GM18867 (cell line): ENCODE data around the gene DHX40.
A peak's percentile ranks its signal among the peaks of the same experiment; 100 is the strongest.
"Not testable (repeated sequence)": the region's sequence is repeated elsewhere in the genome, so short reads cannot be mapped to it uniquely, and the experiment has no call there.

Source experiments
- ATAC-seq: cut with Tn5 transposase; IDR thresholded peaks from one replicate; pipeline ENCODE4 v1.9.1; 2021; ENCODE audit warnings: mild to moderate bottlenecking, moderate library complexity; ENCODE audit not compliant: unreplicated experiment

Gene DHX40, protein sequence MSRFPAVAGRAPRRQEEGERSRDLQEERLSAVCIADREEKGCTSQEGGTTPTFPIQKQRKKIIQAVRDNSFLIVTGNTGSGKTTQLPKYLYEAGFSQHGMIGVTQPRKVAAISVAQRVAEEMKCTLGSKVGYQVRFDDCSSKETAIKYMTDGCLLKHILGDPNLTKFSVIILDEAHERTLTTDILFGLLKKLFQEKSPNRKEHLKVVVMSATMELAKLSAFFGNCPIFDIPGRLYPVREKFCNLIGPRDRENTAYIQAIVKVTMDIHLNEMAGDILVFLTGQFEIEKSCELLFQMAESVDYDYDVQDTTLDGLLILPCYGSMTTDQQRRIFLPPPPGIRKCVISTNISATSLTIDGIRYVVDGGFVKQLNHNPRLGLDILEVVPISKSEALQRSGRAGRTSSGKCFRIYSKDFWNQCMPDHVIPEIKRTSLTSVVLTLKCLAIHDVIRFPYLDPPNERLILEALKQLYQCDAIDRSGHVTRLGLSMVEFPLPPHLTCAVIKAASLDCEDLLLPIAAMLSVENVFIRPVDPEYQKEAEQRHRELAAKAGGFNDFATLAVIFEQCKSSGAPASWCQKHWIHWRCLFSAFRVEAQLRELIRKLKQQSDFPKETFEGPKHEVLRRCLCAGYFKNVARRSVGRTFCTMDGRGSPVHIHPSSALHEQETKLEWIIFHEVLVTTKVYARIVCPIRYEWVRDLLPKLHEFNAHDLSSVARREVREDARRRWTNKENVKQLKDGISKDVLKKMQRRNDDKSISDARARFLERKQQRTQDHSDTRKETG

DNA sequence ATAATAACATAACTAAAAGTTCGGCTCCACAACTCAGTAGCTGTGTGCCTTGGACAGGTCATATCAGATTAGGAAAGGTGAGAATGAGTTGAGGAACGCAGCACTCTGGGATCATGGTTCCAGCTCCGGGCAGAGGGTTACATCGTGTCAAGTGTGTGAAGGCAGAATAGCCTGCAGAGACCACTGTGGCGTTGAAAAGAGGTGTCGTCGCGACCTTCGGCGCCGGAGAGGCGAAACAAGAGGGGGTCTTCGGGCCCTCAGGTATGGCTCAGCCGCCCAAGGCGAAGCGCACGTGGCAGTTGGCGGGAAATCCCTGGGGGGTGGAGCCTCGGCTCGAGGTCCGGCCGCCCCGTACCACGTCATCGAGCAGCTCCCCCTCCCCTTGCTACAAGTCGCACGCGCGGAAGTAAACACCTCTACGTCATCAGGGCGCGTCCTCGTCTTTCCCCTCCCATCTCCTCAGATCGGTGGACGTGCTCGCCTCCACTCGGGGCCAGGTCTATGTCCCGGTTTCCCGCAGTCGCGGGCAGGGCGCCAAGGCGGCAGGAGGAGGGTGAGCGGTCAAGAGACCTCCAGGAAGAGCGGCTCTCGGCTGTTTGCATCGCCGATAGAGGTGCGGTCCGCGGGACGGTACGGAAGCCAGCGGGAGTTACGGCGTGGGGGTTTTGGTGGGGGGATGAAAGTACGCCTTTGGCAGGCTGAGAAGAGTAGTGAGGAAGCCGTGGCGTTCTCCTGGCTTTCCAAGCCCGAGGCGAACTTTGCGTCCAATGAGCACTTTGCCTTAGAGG, at the start of gene DHX40:
TSS of gene DHX40 (plus strand) at position 440 of the 788 bp plus-strand sequence. CDS start at position 502, 62 bp downstream.
- ATAC-seq, result peak; percentile 73

DNA sequence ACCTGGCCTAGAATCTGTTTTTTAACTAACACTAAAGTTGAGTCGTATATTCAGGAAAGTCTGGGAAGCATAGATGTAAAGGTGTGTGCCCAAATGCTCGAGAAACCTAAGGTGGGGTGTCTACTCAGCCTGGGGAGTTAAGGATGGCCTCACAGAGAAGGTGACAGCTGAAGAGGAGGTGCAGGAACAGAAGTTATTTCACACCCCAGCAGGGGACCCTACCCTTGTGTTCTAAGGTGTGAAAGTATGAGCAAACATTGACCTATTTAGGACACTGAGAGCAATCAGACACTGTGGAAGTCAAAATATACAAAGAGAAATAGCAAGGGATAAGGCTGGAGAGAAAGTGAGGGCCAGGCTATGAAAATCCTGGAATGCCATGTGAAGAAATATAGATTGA, 49.0 kb upstream of the DHX40 start:
- ATAC-seq, result no peak

DNA sequence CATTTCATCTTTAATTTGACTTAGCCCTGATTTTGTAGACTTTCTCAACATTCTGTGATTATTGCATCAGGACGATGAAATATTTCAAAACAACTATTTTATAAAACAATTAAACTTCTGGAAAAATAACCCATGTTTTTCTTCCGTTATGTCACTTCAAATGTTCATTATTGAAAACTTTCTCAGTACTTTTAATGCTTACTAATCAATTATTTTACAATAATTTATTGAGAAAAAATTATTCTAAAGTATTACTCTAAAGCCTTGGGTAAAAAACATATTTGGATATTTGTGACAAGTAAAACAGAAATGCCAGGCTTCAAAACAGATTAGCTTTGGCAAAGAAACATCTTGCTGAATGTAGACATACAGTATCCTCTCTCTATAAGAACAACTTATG, 46.3 kb upstream of the DHX40 start:
- no peak for ATAC-seq

DNA sequence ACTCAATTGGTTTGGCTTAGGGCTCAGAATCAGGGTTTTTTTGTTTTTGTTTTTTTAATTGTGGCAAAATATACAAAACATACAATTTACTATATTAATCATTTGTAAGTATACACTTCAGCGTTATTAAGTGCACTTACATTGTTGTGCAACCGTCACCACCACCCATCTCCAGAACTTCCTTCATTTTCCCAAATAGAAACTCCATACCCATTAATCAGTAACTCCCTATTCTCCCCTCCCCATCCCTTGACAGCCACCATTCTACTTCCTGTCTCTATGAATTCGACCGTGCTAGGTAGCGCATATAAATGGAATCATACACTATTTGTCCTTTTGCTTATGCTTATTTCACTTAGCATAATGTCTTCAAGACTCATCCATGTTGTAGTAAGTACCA, 45.2 kb upstream of the DHX40 start:
- ATAC-seq, result no peak

DNA sequence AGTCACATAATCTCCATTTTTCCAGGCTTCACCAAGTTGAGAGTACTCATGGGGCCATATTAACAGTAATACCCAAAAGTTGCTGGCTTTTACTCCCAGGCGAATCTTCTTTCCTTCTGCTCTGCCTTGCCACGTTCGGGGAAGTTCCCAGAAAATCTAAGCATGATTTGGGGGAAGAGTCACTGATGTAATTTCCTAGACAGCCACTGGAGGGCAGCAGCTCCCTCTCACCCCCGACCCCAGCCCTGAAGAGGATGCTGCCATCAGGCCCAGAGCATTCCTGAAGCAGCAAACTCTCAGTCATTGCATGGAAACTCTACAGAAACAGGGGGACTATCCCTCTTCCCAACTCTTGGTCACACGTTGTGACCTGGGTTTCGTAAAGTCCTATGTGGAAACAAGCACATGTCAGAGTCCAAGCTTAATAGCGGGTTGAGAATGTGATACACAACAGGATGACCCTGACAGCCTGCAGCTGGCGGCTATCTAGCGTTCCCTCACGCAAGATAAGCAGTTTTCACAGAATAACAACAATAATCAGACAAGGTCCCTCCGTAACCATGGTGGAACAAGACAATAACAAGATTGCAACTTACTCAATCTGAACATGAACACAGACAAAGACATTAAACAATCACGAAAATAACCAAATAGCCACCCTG, 43.8 kb upstream of the DHX40 start:
- no peak for ATAC-seq

DNA sequence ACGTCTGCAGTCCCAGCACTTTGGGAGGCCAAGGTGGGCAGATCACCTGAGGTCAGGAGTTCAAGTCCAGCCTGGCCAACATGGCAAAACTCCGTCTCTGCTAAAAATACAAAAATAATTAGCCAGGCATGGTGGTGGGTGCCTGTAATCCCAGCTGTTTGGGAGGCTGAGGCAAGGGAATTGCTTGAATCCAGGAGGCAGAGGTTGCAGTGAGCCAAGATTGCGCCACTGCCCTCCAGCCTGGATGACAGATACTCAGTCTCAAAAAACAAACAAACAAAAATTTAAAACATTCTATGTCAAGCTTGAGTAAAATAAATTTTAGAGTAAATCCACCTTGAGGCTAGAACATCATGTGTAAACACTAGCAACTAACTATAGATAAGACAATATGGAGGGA, 40.5 kb upstream of the DHX40 start:
- not testable (repeated sequence) for ATAC-seq

DNA sequence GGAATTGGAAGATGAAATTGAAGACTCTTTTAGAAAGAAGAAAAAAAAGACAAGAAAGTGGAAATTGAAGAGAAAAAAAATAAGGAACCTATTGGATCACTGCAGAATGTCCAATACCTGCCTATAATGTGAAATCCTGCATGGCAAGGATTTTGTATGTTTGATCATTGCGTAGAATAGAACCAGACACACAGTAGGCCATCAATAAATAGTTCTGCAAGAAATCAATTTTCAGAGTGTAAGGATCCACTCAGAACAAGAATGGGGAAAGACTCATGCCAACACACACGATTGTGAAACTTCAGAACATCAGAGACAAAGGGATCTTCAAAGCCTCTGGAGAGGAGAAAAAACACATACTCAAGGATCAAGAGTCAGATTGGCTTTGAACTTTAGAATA, 39.7 kb upstream of the DHX40 start:
- no peak for ATAC-seq

DNA sequence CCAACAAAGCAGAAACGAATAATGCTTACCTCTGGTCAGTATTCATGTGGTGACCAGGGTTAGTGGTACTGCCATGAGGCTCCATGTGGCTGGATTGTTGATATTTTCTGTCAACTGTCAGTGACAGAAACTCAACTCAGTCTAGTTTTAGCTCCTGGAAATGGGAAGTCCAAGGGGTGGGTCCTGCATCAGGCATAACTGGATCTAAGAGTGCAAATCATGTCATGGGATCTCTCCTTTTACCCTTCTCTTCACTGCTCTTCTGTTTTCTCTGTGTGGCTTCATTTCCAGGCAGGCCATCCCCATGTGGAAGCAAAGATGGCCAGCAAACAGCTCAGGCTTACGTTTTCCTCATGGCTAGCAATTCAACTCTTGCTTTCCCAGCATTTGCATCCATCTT, 39.0 kb upstream of the DHX40 start:
- no peak for ATAC-seq

DNA sequence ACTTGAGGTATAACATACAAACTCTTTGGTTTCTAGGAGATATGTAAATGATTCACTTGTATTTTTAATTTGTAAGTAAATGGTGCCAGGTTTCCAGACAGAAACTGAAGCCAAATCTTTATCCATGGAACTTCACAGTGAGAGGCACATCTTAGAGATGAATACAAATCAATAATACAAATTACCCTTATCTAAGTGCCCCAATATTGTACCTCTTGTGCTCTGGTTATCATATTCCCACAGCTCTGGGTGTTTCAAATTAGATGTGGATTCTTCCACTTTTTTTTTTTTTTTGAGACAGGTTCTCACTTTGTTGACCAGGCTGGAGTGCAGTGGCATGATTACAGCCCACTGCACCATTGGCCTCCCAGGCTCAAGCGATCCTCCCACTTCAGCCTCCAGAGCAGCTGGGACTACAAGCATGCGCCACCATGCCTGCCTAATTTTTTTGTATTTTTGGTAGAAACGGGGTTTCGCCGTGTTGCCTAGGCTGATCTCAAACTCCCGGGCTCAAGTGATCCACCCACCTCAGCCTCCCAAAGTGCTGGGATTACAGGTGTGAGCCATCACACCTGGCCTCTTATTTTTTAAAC, 38.0 kb upstream of the DHX40 start:
- no peak for ATAC-seq

DNA sequence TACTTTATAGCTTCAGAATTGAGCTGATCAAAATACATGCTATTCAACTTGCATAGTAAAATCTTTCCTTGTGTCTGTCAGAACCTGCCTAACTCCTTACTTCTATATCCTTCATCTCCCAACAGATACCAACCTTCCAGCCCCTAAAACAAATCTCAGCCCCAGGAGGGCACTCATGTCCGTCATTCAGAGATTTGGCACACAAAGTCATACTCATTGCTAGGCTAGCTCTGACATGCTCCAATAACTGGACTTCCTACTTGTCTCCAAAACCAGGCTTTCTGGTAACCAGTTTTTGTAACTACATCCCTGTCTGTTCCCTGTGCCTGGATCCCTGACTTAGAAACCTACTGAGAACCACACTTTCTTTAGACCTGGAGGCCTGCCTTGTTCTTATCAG, 37.5 kb upstream of the DHX40 start:
- ATAC-seq, result no peak

DNA sequence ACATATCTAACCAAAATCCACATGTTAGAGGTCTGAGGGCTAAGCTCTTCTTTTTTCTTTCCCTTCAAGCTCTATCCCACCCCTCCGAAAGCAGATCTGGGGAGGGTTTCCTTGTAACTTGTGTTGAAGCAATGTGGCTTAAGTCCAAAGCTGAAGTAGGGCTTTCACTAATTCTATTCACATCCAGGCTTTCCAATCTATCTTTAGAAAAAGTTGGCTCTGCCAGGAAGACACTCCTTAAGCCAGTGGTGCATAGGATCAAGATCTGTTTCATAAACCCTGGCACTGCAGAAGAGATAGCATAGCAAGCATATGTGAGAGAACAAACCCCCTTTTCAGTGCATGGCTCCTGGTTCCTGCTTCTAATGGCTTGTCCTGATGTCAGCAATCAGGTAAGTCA, 34.9 kb upstream of the DHX40 start:
- no peak for ATAC-seq

DNA sequence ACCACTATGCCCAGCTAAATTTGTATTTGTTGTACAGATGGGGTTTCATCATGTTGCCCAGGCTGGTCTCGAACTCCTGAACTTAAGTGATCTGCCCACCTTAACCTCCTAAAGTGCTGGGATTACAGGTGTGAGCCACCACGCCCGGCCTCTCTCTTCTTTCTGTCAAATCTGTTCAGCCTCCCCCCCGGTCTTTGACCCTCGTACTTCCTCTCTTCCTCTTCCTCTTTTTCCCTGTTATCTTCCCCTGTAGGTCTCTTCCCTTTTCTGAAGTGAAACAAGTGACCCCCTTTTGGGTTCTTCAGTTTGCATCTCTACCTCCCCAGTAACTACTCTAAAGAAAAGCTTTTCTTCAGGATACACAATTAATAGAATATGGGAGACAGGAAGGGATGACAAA, 31.7 kb upstream of the DHX40 start:
- ATAC-seq, result no peak

DNA sequence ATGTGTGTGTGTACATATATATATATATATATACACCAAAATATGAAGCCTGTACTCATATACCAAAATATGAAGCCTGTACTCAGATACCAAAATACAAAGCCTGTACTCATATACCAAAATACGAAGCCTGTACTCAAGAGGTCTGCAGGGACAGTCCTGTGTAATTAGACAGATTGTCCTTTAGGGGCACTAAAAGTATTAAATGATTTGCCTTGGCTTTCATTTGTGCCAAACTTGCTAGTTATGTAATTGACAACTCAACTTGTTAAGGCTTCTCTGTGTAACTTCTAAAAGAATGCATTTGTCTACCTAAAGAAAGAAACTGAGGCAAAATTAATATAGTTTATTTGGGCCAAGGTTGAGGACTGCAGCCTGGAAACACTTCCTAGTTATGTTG, 30.8 kb upstream of the DHX40 start:
- no peak for ATAC-seq

DNA sequence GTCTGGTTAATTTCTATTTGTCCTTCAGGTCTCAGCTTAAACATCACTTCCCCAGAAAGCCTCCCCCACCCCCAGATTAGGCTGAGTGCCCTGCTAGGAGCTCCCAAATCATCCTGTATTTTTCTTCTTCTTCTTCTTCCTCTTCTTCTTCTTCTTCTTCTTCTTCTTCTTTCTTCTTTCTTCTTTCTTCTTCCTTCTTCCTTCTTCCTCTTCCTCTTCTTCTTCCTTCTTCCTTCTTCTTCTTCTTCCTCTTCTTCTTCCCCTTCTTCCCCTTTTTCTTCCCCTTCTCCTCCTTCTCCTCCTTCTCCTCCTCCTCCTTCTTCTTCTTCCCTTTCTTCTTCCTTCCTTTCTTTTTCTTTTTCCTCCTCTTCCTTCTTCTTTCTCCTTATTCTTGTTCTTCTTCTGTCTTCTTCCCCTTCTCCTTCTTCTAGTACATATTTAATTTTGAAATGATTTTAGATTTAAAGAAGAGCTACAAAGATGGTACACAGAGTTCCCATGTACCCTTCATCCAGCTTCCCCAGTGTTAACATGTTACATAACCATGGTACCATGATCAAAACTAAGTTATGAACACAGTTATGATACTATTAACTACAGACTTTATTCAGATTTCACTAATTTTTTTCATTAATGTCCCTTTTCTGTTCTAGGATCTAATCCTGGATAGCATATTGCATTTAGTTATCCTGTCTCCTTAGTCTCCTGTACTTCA, 27.1 kb upstream of the DHX40 start:
- no peak for ATAC-seq

DNA sequence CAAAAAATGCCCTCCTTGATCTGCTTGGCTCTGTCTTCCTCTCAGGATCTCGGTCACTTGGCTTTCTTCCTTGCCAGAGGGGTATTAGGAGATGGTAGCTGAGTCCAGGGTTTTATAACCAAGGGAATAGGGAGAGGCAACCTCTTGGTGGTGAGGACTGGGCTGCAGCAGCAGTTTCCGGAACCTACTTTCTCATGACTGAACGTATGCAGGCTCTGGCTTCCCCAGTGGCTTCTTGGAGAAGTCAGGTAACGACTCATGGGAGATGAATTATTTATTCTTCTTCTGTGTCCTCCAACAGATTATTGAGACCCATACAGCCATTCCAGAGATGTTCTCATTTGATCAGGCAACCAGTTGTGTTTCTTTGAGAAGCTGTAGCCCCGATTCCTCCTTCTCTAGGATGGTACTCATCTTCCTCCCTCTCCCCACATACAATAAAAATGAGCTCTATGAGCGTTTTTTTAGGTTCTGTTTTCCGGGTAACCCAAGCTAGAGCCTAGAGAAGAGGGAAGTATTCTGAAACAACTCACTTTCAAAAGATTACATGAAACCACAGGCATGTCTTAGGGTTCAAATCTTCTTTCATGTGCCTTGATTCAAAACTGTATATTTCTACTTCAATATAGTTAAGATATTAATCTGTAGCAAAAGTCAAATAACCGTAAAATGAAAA, 22.3 kb upstream of the DHX40 start:
- ATAC-seq, result no peak

DNA sequence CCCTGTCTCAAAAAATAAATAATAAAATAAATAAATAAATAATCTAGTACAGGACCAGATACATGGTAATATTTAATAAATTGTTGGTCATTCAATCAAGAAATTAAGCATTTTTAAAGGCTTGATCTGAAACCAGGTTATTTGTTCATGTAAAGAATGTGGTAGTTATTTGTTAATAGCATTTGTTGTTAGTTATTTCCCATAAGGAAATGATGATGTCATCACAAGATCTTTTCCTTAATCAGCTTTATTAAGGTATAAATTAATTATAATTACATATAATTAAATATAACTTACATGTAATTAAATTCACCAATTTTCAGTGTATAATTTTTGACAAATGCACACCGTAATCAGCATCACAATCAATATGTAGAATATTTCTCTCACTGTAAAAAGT, 19.5 kb upstream of the DHX40 start:
- ATAC-seq, result no peak

DNA sequence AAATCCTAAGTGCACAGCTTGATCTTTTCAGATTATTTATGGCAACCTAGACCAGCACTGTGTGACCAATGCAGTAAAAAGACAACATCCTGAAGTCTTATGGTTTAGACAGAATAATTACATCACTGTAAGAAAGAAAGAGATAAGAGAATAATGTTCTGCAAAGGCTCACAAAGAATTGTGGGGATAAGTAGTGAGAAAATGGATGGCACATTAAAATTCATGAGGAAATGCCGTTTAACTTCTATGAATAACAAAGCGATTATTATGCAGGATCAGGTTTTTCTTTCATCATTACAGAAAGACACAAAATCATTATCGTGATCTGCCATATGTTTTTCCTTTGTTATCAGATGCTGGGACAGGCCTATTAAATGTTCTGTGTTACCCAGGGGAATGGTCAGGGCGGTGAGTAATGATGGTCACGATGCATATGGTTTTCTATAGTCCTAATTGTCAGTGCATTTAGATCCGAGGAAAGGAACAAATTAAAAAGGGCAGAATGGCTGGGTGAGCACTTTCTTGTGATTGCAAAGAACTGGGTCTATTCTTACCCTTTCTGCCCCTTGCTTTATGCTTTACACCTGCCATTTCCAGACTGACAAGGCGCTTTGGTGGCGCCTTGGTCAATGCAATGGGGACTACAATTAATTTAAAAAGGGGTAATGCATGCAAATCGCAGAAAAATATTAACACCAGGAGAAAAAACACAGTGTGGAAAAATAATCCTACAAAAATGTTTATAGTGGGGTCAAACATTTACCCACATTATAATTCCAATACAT, 18.1 kb upstream of the DHX40 start:
- no peak for ATAC-seq

DNA sequence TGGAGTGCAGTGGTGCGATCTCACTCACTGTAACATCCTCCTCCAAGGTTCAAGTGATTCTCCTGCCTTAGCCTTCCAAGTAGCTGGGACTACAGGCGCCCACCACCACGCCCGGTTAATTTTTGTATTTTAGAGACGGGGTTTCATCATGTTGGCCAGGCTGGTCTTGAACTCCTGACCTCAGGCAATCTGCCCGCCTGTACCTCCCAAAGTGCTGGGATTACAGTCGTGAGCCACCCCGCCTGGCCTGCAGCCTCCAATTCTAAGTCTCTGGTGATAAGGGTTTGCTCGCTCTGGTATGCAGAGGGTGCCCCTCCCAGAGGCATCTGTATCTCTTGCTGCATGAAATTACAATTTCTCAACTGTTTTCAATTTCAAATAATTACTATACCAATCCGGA, 16.4 kb upstream of the DHX40 start:
- ATAC-seq, result not testable (repeated sequence)

DNA sequence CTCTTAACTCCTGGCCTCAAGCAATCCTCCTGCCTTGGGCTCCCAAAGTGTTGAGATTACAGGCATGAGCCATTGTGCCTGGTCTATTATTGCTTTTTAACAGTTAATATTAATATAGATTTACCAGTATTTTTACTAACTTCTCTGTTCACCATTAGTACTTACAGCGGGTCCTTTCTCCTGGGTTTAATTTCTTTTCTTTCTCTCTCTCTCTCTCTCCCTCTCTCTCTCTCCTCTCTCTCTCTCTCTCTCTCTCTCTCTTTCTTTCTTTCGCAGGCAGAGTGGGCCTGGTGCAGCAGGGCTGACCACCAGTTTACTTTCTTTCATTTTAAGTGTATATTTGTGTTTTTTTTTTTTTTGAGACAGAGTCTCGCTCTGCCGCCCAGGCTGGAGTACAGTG, 14.7 kb upstream of the DHX40 start:
- ATAC-seq, result no peak
